Measurements from ENCODE around the gene CIB1.

GRCh38 chr15:90234096-90234988, 601 bp upstream of the CIB1 start, which contains the start of gene GDPGP1:
- TF ChIP-seq CTCF (IDR thresholded peaks at IDR 0.05) (no peak), ZFX (IDR thresholded peaks at IDR 0.05; ENCODE audit: borderline replicate concordance) (no peak)
